Measurements from ENCODE around the gene TANC2.

The TANC2 gene

DNA sequence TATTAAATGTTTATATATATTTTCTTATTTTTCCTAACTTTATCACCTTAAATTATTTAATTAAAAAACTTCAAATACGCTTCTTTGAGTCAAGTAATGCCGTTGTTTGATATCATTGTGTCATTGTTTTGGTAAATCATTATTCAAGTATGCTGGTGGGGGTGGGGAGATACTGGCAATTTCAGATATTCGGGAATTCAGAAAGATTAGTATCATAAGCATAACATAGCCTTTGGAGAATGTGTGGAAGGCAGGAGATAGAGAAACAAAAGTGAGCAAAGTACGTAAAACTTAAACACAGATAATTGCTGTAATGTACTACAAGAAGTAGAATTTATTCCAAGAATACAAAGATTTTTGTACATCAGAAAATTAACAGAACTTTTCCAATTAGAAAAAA lies 49.8 kb downstream of the TANC2 start:
- no peak for DNase-seq
